Neutrophil (primary cell): ENCODE measurements around the gene GPR176.

Experiments used
- H3K27ac ChIP-seq: fragments of 200-600 bp; sonication (generic); 2 replicates; pipeline ENCODE4 v1.5.1; 2016; ENCODE audit warnings: mild to moderate bottlenecking, moderate library complexity
- H3K27me3 ChIP-seq: fragments of 200-600 bp; sonication (generic); 2 replicates; pipeline ENCODE4 v1.6.0; 2016; ENCODE audit warnings: mild to moderate bottlenecking
- H3K36me3 ChIP-seq: fragments of 200-600 bp; sonication (generic); 2 replicates; pipeline ENCODE4 v1.5.1; 2017
- H3K4me1 ChIP-seq, 2 experiments: fragments of 200-600 bp in 1 of 2; sonication (generic) in 1 of 2; 1 replicate in 1 of 2; 2 replicates in 1 of 2; pipeline versions ENCODE4 v1.5.1 to v1.6.1; 2013 to 2016; ENCODE audit warnings: low read depth in 1 of 2, low read length in 1 of 2, mild to moderate bottlenecking in 1 of 2, moderate library complexity in 1 of 2; ENCODE audit not compliant: control insufficient read depth in 1 of 2, insufficient read depth in 1 of 2
- H3K4me3 ChIP-seq, 2 experiments: fragments of 200-600 bp in 1 of 2; sonication (generic) in 1 of 2; 1 replicate in 1 of 2; 2 replicates in 1 of 2; pipeline ENCODE4 v1.5.1; 2013 to 2016; ENCODE audit warnings: low read depth in 1 of 2, low read length in 1 of 2, mild to moderate bottlenecking in 1 of 2, moderate library complexity in 1 of 2
- H3K9me3 ChIP-seq: fragments of 200-600 bp; sonication (generic); 2 replicates; pipeline ENCODE4 v1.5.1; 2016
- TF ChIP-seq, protein P1 (sequence below): fragments of 200-600 bp; sonication (generic); IDR thresholded peaks from 2 replicates; pipeline ENCODE4 v1.5.1; 2016; ENCODE audit warnings: antibody characterized with exemption

The GPR176 gene

GRCh38 chr15:39761006-39761405 lies 159.1 kb downstream of the GPR176 start:
- TF ChIP-seq, protein P1, sequence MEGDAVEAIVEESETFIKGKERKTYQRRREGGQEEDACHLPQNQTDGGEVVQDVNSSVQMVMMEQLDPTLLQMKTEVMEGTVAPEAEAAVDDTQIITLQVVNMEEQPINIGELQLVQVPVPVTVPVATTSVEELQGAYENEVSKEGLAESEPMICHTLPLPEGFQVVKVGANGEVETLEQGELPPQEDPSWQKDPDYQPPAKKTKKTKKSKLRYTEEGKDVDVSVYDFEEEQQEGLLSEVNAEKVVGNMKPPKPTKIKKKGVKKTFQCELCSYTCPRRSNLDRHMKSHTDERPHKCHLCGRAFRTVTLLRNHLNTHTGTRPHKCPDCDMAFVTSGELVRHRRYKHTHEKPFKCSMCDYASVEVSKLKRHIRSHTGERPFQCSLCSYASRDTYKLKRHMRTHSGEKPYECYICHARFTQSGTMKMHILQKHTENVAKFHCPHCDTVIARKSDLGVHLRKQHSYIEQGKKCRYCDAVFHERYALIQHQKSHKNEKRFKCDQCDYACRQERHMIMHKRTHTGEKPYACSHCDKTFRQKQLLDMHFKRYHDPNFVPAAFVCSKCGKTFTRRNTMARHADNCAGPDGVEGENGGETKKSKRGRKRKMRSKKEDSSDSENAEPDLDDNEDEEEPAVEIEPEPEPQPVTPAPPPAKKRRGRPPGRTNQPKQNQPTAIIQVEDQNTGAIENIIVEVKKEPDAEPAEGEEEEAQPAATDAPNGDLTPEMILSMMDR: no peak
- Histone ChIP-seq H3K27me3 (no peaks in the 10 kb centered on the region), H3K4me1 (no peaks in the 10 kb centered on the region), H3K27ac (no peak overlapping the region), H3K36me3 (no peaks in the 10 kb centered on the region), H3K9me3 (no peaks in the 10 kb centered on the region), H3K4me3 (no peak overlapping the region)

- TF ChIP-seq, protein P1: peak; percentile 56
- no peaks in the 10 kb centered on the region for H3K27me3 ChIP-seq
Observed at GRCh38 chr15:39756806-39757522, 163.1 kb downstream of the GPR176 start.

DNA sequence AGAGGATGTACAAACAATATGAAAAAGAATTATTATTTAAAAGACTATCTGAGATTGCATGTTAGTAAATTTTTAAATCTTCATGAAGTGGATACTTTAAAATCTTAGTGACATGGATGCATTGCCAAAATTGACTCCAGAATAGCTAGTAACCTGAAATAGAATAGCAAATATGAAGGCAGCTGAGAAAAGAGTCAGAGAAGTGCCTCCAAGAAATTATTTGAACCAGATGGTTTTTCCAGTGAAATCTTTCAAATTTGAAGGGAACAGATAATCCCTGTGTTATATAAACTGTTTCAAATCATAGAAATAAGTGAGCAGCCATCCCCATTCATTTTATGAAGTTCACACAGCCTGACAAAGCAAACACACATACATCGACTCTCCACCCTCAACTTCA lies 167.1 kb downstream of the GPR176 start:
- Histone ChIP-seq H3K27me3 (no peaks in the 10 kb centered on the region), H3K4me1 (no peaks in the 10 kb centered on the region), H3K9me3 (no peaks in the 10 kb centered on the region), H3K27ac (no peak overlapping the region), H3K4me3 (no peak overlapping the region), H3K36me3 (no peaks in the 10 kb centered on the region)
- TF ChIP-seq, protein P1: no peak

More at GRCh38 chr15:39756806-39757522, 163.1 kb downstream of the GPR176 start:
- H3K27ac ChIP-seq: no peak overlapping the region
- H3K4me3 ChIP-seq: no peak overlapping the region
- H3K4me1 ChIP-seq: no peaks in the 10 kb centered on the region
- H3K36me3 ChIP-seq: no peaks in the 10 kb centered on the region
- no peaks in the 10 kb centered on the region for H3K9me3 ChIP-seq

GRCh38 chr15:39752246-39752645 lies 167.8 kb downstream of the GPR176 start:
- Histone ChIP-seq H3K27me3 (no peaks in the 10 kb centered on the region), H3K36me3 (no peaks in the 10 kb centered on the region), H3K4me3 (no peak overlapping the region), H3K9me3 (no peaks in the 10 kb centered on the region), H3K4me1 (no peaks in the 10 kb centered on the region), H3K27ac (no peak overlapping the region)
- TF ChIP-seq, protein P1: no peak
